HEK293 (cell line): ENCODE data around the gene CCDC187.

Experiments
- CTCF ChIA-PET: fragments of 350-600 bp; formaldehyde crosslinking; extraction: SDS; loops from one replicate; lab custom pipeline; 2021; ENCODE audit warnings: antibody characterized with exemption; lab: Yijun Ruan, JAX
- POLR2A ChIA-PET: fragments of 300-600 bp; formaldehyde crosslinking; extraction: SDS; loops from one replicate; lab custom pipeline; 2020; ENCODE audit warnings: antibody characterized with exemption, inconsistent platforms; lab: Yijun Ruan, JAX
- H3K27ac ChIP-seq: fragments of 200-500 bp; sonication (Bioruptor generic); 2 replicates; pipeline ENCODE4 v1.5.1; 2014; ENCODE audit warnings: low read depth, low read length, control low read depth, inconsistent platforms; ENCODE audit errors: extremely low read depth
- H3K36me3 ChIP-seq, 2 experiments: fragments of 200-500 bp in 1 of 2; sonication (Bioruptor generic) in 1 of 2; 1 replicate in 1 of 2; 2 replicates in 1 of 2; pipeline ENCODE4 v1.5.1; 2014 to 2017; ENCODE audit warnings: inconsistent platforms in 2 of 2, low read length in 2 of 2; ENCODE audit not compliant: control insufficient read depth in 2 of 2, insufficient read depth in 1 of 2
- H3K4me1 ChIP-seq: fragments of 200-500 bp; sonication (Bioruptor generic); 2 replicates; pipeline ENCODE4 v1.5.1; 2014; ENCODE audit warnings: mild to moderate bottlenecking, low read length, inconsistent platforms; ENCODE audit not compliant: control insufficient read depth, insufficient read depth
- H3K4me3 ChIP-seq: 2 replicates; pipeline ENCODE4 v1.5.1; 2011; ENCODE audit warnings: low read depth, mild to moderate bottlenecking, control low read depth, low read length, moderate library complexity
- H3K9me3 ChIP-seq: fragments of 200-500 bp; sonication (Bioruptor generic); 2 replicates; pipeline ENCODE4 v1.5.1; 2014; ENCODE audit warnings: low read depth, low read length, inconsistent platforms; ENCODE audit not compliant: control insufficient read depth, insufficient read depth
- EGR2 ChIP-seq: fragments of 450-650 bp; formaldehyde crosslinking; IDR thresholded peaks from 2 replicates; pipeline ENCODE4 v1.5.1; 2016; ENCODE audit warnings: low read depth, missing biosample characterization, missing genetic modification characterization
- GLI2 ChIP-seq: fragments of 450-650 bp; formaldehyde crosslinking; IDR thresholded peaks from 2 replicates; pipeline ENCODE4; 2017; ENCODE audit warnings: missing biosample characterization, missing genetic modification characterization, low read depth, borderline replicate concordance
- MEIS1 ChIP-seq: sonication (generic); formaldehyde crosslinking; IDR thresholded peaks from 2 replicates; pipeline ENCODE4 v1.8.1; 2022; ENCODE audit warnings: missing genetic modification reagents, mild to moderate bottlenecking, borderline replicate concordance
- ZNF146 ChIP-seq: fragments of 450-650 bp; formaldehyde crosslinking; IDR thresholded peaks from 2 replicates; pipeline ENCODE4 v1.5.1; 2016; ENCODE audit warnings: missing biosample characterization, missing genetic modification characterization
- ZNF221 ChIP-seq: fragments of 450-650 bp; formaldehyde crosslinking; IDR thresholded peaks from 2 replicates; pipeline ENCODE4 v1.5.1; 2017; ENCODE audit warnings: missing biosample characterization, missing genetic modification characterization, borderline replicate concordance
- ZNF24 ChIP-seq: fragments of 450-650 bp; formaldehyde crosslinking; IDR thresholded peaks from 2 replicates; pipeline ENCODE4 v1.5.1; 2016; ENCODE audit warnings: missing biosample characterization, missing genetic modification characterization
- ZNF266 ChIP-seq: fragments of 450-650 bp; formaldehyde crosslinking; IDR thresholded peaks from 2 replicates; pipeline ENCODE4 v1.5.1; 2016; ENCODE audit warnings: missing biosample characterization, missing genetic modification characterization, low read depth
- ZNF302 ChIP-seq: fragments of 450-650 bp; formaldehyde crosslinking; IDR thresholded peaks from 2 replicates; pipeline ENCODE4 v1.5.1; 2016; ENCODE audit warnings: missing biosample characterization, missing genetic modification characterization, low read depth
- ZNF521 ChIP-seq: fragments of 450-650 bp; formaldehyde crosslinking; IDR thresholded peaks from 2 replicates; pipeline ENCODE4 v1.5.1; 2017; ENCODE audit warnings: missing biosample characterization, mild to moderate bottlenecking, missing genetic modification characterization
- ZNF561 ChIP-seq: fragments of 450-650 bp; IDR thresholded peaks from 2 replicates; pipeline ENCODE4 v1.5.1; 2018; ENCODE audit warnings: missing biosample characterization, missing genetic modification characterization, borderline replicate concordance
- ZNF629 ChIP-seq: fragments of 450-650 bp; formaldehyde crosslinking; IDR thresholded peaks from 2 replicates; pipeline ENCODE4 v1.5.1; 2017; ENCODE audit warnings: missing biosample characterization, missing genetic modification characterization
- ZNF664 ChIP-seq: fragments of 450-650 bp; formaldehyde crosslinking; IDR thresholded peaks from 2 replicates; pipeline ENCODE4 v1.5.1; 2016; ENCODE audit warnings: missing biosample characterization, missing genetic modification characterization
- ZNF785 ChIP-seq: fragments of 450-650 bp; formaldehyde crosslinking; IDR thresholded peaks from 2 replicates; pipeline ENCODE4 v1.5.1; 2016; ENCODE audit warnings: missing biosample characterization, missing genetic modification characterization
- ZNF792 ChIP-seq: fragments of 450-650 bp; formaldehyde crosslinking; IDR thresholded peaks from 2 replicates; pipeline ENCODE4 v1.5.1; 2016; ENCODE audit warnings: missing biosample characterization, missing genetic modification characterization
- TF ChIP-seq, protein P1 (sequence below): fragments of 450-650 bp; formaldehyde crosslinking; IDR thresholded peaks from 2 replicates; pipeline ENCODE4 v1.5.1; 2016; ENCODE audit warnings: missing biosample characterization, missing genetic modification characterization
- TF ChIP-seq, protein P2 (sequence below): IDR thresholded peaks from 2 replicates; pipeline ENCODE4 v1.6.1; 2011; ENCODE audit warnings: mild to moderate bottlenecking, low read depth, low read length, borderline replicate concordance
- TF ChIP-seq, protein P3 (sequence below): fragments of 450-650 bp; formaldehyde crosslinking; IDR thresholded peaks from 2 replicates; pipeline ENCODE4 v1.5.1; 2017; ENCODE audit warnings: missing biosample characterization, missing genetic modification characterization

The CCDC187 gene

DNA sequence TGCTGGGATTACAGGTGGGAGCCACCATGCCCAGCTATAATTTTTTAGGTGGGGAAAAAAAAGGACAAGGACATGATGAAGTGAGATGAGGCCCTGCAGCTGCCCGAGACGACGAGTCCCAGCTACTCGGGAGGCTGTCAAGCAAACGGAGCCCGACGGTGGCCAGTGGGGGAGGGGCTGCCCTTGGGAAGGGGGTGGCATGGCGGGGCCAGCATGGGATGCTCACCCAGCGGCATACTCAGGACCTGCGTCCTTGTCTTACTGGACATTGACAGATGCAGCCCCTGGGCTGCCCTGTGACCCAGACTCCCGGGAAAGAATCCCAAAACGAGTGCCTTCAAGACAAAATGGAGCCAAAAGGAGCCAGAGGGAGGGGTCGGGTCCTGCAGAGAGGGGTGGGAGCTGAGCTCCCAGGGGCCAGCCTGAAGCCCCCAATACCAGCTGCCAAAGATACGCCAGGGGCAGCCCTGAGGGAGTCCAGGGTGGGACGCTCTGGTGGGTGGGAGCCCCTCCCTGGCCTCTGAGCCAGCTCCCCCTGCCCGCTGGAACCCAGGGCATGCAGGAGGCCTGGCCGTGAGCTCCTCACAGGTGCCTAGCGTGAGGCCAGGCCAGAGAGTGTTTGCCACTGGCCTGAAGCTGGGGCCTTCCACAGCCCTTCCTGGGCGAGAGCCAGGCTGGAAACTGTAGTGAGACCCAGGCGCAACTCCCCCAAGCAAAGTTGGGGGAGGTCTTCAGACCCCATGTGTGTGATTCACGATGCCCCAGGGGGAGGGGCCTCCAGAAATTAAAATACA lies 15.7 kb downstream of the CCDC187 start:
- Histone ChIP-seq H3K9me3 (no peaks in the 10 kb centered on the region), H3K4me3 (no peak overlapping the region)
- TF ChIP-seq ZNF266 (no peak), MEIS1 (CRISPR knock-in tag) (no peak), GLI2 (tag by site-specific recombination) (no peak), ZNF785 (no peak), ZNF664 (tag by site-specific recombination) (no peak), ZNF629 (no peak), ZNF221 (no peak), EGR2 (tag by site-specific recombination) (no peak), ZNF24 (tag by site-specific recombination) (no peak), ZNF521 (tag by site-specific recombination) (no peak), ZNF302 (tag by site-specific recombination) (no peak), ZNF792 (tag by site-specific recombination) (no peak)
- TF ChIP-seq, protein P1, sequence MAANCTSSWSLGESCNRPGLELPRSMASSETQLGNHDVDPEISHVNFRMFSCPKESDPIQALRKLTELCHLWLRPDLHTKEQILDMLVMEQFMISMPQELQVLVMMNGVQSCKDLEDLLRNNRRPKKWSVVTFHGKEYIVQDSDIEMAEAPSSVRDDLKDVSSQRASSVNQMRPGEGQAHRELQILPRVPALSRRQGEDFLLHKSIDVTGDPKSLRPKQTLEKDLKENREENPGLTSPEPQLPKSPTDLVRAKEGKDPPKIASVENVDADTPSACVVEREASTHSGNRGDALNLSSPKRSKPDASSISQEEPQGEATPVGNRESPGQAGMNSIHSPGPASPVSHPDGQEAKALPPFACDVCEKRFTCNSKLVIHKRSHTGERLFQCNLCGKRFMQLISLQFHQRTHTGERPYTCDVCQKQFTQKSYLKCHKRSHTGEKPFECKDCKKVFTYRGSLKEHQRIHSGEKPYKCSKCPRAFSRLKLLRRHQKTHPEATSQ (tag by site-specific recombination): no peak
- TF ChIP-seq, protein P2, sequence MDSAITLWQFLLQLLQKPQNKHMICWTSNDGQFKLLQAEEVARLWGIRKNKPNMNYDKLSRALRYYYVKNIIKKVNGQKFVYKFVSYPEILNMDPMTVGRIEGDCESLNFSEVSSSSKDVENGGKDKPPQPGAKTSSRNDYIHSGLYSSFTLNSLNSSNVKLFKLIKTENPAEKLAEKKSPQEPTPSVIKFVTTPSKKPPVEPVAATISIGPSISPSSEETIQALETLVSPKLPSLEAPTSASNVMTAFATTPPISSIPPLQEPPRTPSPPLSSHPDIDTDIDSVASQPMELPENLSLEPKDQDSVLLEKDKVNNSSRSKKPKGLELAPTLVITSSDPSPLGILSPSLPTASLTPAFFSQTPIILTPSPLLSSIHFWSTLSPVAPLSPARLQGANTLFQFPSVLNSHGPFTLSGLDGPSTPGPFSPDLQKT: no peak
- TF ChIP-seq, protein P3, sequence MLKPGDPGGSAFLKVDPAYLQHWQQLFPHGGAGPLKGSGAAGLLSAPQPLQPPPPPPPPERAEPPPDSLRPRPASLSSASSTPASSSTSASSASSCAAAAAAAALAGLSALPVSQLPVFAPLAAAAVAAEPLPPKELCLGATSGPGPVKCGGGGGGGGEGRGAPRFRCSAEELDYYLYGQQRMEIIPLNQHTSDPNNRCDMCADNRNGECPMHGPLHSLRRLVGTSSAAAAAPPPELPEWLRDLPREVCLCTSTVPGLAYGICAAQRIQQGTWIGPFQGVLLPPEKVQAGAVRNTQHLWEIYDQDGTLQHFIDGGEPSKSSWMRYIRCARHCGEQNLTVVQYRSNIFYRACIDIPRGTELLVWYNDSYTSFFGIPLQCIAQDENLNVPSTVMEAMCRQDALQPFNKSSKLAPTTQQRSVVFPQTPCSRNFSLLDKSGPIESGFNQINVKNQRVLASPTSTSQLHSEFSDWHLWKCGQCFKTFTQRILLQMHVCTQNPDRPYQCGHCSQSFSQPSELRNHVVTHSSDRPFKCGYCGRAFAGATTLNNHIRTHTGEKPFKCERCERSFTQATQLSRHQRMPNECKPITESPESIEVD (tag by site-specific recombination): no peak
- TF ChIP-seq, all 188 proteins: peak for 0
- Histone ChIP-seq H3K27ac (no peak overlapping the region), H3K4me1 (no peaks in the 10 kb centered on the region), H3K36me3 (no peaks in the 10 kb centered on the region)
- CTCF ChIA-PET: interaction anchor here (0.5 to 1.4 kb wide), 7 partner anchors 11 to 499 kb away, joined by 3 read pairs; no protein-coding TSS in a partner anchor
- POLR2A ChIA-PET: no interaction called here

DNA sequence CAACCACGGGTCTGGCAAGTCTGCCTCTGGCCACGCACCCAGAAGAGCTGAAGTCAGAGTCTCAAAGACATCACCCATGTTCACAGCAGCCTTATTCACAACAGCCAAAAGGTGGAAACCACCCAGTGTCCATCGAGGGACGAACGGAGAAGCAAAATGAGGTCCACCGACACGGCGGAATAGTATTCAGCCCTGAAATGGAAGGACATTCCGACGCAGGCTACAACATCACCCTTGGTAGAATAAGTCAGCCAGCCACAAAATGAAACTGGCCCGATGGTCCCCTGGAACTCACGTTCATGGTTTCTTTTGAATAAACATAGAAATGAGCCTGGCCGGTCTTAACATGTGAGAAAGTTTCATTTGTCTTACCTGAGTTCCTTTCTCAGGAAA lies 16.9 kb downstream of the CCDC187 start:
- no peak overlapping the region for H3K4me3 ChIP-seq
- TF ChIP-seq ZNF146 (tag by site-specific recombination) (peak; percentile 86), ZNF561 (tag by site-specific recombination) (no peak)
- TF ChIP-seq, all 188 proteins: peak for 1
- no peaks in the 10 kb centered on the region for H3K4me1 ChIP-seq
- POLR2A ChIA-PET: no interaction called here
- no peak overlapping the region for H3K27ac ChIP-seq
- no peaks in the 10 kb centered on the region for H3K9me3 ChIP-seq
- CTCF ChIA-PET: interaction anchor here (0.7 to 1.7 kb wide), 3 partner anchors 10 to 326 kb away, joined by 3 to 4 read pairs (median 4); partner anchors contain the start of gene UBAC1
- H3K36me3 ChIP-seq: no peaks in the 10 kb centered on the region
